Loucy (cell line): ENCODE measurements around the gene ADAMTS5.

Source experiments
- CTCF ChIP-seq: fragments of 200-600 bp; sonication (generic); conservative IDR thresholded peaks from 2 replicates; pipeline ENCODE4 v1.5.1; 2014; ENCODE audit warnings: mild to moderate bottlenecking, antibody characterized with exemption, low read length
- EZH2phosphoT487 ChIP-seq: fragments of 200-600 bp; IDR thresholded peaks from 2 replicates; pipeline ENCODE4 v1.6.1; 2018; ENCODE audit warnings: antibody characterized with exemption, mild to moderate bottlenecking, moderate library complexity, borderline replicate concordance

DNA sequence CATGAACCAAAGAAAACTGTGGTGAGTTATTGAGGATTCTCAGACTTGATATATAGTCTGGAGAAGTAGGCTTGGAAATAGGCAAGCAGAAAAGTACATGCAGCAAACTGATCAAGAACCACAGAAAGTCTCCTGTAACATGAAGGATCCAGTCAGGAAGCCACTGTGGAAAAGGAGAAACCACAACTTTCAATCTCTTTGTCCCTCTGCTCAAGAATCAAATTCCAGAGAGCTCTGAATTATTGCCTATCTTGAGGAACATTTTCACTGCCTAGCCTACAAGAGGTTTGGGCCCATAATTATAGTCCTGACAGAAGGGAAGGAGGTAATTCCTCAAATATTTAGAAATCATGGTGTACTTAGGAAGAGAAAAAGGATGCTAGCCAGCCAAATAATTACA lies 78.6 kb downstream of the ADAMTS5 start:
- no peak for TF ChIP-seq CTCF
- no peak for TF ChIP-seq EZH2phosphoT487
